HG02852 (cell line): ENCODE measurements around the gene MRTFB.
"Not testable (repeated sequence)": the region's sequence is repeated elsewhere in the genome, so short reads cannot be mapped to it uniquely, and the experiment has no call there.

Source experiments
- ATAC-seq: cut with Tn5 transposase; IDR thresholded peaks from one replicate; pipeline ENCODE4 v1.9.1; 2021; ENCODE audit warnings: mild to moderate bottlenecking, moderate library complexity; ENCODE audit not compliant: unreplicated experiment

MRTFB gene

DNA sequence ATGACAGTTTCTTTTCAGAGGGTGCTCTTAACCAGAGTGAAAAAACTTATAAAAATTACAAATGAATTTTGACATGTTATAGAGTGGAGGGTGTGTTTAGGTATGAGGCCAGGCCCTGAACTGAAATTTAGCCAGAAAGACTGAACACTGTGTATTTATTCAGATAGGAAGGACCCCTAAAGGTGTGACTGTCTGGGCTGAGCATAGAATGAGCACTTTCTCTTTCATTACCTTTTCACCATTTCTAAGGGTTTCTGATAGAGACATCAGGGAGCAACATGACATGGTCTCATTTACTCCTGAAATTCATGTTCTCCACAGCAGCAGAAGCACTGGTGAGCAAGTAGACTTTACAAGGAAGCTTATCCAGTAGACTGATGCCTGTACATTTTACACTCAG, 32.9 kb downstream of the MRTFB start:
- ATAC-seq, result no peak

DNA sequence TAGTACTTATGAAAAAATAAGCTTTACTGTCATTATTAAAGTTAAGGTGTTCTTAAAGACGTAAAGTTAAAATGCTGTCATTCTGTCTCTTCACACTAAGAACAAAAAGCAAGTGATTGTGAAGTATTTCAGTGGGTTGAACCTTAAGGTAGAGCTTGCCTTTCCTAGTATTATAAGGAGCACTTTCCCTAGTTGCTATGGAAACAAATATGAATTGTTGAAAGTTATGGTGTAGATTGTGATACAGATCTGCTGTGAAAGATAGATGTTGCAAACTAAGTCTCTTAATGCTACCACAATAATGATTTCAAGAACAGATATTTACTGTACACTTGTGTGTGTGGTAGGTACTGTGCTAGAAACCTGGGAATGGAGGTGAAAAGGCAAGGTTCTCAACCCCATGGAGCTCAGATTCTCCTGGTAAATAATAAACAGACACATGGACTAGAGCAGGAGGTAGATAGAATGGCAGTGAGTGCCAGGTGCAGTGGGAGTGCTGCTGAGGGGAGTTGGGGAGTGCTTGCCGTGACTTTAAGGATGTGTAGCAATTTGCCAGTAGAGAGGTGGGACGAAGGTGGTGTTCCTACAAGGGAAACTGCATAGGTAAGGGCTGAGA, 34.7 kb downstream of the MRTFB start:
- no peak for ATAC-seq

DNA sequence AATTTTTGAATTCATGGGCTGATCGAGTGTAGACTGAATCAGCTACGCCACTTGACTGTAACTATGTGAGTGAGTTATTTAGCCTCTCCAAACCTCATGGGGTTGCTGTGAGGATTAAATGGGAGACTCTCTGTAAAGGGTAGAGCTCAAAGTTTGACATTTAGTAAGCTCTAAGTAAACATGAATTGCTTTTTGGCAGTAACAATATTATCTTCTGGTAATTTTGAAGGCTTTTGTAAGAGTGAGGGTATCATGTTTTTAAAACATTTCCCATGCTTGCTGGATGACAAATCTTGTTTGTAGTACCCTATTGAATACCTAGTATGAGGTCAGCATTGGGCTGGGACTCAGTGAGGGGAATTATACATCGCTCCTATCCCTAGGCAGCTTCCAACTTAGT, 35.3 kb downstream of the MRTFB start:
- ATAC-seq, result no peak

DNA sequence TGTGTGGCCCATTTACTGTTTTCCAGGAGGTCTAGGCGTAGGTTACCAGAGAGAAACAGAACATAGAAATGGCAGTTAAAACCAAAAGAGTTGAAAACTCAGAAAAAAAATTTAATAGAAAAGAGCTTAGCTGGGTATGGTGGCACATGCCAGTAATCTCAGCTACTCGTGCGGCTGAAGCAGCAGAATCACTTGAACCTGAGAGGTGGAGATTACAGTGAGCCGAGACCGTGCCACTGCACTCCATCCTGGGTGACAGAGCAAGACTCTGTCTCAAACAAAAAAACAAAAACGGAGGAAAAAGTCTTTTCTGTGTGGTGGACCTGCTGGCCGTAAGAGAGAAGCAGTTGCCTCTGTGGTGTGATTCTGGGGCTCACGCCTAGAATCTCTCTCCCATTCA, 35.8 kb downstream of the MRTFB start:
- ATAC-seq, result no peak

DNA sequence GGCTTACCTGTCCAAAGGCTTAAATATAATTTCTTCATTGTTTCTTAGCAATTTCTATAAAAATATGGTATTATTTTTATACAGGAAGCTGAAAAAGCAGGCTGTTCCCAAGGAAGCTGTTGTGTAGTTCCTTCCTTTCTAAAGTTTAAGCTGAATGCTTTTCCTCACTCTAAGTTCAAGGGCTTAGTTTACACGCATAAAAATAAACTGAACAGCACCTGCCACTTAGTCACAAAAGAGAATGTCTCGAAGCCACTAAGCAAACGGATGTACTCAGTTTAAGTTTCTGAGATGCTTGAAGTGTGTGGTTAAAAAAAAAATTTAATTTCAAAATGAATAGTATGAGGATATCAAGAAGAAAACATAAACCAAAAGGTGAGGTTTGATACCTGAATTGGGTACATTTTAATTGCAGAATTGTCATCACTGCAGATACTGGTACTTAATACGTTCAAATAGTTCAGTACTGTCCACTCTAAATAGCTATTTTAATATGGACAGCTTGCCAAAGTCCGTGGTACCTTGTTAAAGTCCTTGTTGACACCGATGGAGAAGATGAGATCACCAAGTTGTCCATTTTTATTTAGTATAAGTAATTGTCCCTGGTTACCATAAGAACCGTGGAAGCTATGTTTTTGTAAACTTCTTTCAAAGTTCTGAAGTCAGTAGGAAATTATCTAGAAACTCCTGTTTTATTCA, 38.1 kb downstream of the MRTFB start:
- ATAC-seq, result no peak

DNA sequence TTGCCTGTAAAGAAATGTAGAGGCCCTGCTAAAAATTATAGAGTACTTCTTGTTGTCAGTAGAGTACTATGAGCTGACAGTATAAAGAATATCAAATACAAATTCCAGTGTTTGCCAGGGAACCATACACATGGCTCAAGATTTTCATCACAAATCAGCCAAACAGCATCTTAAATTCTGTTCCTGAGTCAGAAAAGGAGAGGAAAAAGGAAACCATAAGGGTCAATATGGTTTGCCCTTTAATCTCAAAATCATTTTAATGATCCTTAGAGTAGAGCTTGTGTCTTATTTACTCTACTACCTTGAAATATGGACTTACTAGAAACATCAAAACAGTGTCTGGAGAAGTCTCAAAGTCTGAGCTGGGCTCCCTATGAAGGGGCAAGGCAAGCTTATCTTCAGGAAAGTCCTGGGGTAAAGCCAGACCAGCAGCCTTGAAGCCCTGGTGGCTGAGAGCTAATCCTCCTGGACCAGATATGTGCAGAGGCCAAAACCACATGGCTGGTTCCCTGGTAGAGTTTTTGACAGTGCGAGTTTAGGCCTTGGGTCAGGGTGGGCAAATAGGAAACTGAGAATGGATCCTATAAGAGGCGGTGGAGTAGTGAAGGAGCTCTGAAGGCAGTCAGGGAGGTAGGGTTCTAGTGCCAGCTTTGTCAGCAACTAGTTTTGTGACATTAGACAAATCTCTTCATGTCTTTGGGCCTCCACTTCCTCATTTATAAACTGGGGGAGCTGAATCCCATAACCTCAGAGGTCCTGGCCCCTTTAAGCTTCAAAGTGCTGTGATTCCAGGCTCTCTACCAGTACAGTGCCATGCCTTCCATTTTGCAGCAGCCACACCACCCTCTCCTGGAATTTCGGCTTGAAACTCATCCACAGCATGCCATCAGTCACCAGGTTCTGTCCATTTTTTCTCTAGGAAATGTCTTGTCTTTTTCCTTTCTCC, 38.9 kb downstream of the MRTFB start:
- no peak for ATAC-seq

DNA sequence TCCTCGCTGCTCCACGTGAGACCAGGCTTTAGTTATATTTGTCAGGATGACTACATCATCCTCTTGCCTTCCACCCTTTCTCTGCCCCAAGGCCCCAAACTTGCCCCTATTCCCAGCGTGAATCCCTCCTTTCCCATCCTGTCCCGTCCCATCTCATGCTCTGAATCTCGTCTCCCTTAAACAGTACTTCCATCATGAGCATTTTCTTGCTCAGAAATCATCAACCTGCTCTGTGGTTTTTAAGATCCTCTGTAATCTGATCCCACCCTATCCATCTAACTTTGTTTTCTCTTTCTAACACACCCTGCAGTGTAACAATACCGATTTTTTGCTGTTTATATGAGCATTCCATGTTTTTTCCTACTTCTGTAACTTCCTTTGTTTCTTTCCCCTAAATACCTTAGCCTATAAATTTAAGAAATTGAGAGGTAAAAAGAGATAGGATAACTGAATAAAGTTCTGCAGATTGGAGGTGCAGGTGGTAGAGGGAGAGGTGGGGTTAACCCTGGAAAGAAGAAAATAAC, 39.7 kb downstream of the MRTFB start:
- no peak for ATAC-seq

DNA sequence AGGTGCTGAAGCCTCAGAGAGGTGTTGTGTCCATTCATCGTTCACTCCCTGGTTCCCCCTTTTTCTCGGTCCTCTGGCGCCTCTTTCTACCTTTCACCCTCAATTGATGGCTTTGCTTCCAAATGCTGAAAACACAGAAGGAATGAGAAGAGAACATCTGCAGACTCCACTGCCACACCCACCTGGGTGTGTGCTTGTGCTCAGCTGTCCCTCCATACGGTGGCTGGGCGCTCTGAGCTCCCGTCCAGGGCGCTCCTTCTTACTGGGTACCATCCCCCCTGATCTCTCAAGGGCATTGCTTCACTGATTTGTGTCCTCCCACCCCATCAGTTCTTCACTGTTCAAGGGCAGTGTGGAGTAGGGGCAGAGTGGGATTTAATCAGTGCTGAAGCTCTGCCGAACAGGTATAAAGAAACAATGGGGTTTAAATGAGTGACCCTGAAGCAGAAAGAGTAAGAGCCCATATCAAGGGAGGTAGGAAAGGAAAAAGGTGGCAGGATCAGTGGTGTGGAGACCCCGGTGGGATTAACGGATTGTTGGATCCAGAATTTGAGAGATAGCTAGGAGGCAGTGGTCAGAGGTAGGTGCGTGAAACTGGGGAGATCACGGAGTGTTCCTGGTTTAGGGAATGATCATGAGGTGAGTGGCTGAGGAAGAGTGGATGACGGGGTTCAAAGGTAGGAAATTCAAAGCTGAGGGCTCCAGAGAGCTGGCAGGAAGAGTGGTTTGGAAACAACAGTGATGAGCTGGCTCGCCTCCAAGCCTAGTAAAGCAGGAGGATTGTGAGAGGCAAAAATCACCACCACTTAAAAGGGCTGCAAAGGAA, 40.8 kb downstream of the MRTFB start:
- no peak for ATAC-seq

DNA sequence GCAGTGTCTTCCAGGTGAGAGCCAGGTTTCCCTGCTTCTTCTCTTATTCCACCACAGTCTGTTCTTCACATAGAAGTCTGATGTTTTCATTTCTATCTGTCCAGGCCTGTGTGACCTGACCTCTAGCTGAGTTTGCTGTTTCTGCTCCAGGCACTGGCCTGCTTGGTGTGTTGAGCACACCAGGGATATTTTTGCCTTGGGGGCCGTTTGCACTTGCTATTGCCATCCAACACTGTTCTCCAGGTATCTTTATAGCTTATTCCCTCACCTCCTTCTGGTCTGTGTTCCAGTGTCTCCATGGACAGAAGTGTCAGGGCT, 41.4 kb downstream of the MRTFB start:
- no peak for ATAC-seq

DNA sequence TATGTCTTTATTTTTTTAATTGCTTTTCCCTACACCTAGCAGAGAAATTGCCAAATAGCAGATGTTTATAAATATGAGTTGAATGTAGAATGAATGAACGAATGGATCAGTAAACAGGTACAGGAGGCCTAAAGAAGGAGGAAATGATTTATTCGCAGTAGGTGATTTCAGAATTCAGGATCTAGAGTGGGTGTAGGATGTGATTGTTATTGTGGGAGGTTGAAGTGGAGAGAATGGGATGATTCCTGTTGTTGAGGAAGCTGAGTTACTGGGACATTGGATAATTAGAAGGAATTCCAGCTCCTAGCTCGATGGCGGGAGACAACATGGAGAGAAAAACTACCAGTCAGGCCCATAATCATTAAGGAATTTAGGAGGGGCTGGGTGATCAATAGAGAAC, 42.2 kb downstream of the MRTFB start:
- no peak for ATAC-seq

DNA sequence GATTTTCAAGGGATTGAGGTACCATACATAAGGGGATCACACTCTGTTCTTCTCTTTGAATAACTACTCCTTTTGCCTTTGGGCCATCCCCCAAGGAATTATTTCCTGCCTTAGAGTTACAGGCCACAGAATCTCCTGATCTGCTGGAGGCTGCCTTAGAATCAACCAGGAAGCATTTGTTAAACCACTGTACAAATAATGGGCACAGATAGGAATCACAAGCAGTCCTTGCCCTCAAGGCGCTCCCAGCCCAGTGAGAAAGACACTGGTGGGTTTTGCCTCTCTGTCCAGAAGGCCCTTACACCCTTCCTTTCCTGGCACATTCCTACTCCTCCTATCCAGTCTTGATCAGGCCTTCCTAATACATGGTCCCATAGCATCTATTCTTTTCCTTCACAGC, 45.9 kb downstream of the MRTFB start:
- ATAC-seq, result no peak

DNA sequence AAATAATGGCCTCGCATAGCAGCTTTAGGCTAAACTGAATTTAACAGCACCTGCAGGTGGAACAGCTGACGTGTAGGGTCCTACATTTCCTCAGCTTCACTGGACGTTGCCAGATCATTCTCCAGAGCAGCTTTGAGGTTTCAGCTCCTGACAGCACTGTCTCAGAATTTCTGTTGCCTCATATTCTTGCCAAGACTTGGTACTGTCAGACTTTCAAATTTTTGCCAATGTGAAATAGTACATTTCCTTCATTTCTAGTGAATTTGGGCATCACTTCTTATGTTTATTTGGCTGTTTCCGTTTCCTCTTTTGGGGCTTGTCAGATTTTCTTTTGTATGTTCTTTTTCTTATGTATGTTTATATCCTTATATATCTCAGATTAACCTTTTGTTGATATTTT, 48.7 kb downstream of the MRTFB start:
- ATAC-seq, result no peak

DNA sequence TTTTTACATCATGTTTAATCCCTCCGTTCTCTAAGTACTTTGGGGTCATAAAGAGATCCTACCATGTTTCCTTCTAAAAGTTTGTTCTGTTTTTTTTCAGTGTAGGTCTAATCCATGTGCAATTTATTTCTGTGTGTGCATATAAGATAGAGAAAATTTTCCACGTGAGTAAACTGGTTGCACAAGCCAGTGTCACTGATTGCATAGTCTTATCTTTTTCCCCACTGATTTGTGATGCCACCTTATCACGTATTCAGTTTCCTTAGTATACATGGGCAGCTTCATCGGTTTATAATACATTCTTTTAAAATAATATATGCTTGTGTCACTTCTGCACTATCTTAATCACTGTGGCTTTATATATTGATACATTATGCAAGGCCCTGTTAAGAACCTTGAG, 49.2 kb downstream of the MRTFB start:
- ATAC-seq, result no peak

DNA sequence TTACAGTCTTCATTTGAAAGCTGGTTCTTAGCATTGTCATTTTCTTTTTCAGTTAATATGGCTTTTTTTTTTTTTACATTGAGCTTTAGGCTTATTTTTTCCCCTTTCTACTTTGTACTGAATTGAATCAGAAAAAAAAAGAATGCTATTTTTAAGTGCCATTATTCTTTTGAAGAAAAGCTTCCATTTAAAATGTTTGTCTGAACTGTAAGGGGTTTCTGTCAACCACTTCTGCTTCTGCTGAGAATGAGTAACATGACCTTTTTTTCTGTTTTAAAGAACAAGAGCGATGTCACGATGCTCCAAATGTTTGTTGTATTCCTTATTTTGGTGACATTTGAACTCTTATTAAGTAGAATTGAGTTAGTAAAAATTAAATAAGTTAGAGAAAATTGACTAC, 50.0 kb downstream of the MRTFB start:
- no peak for ATAC-seq

DNA sequence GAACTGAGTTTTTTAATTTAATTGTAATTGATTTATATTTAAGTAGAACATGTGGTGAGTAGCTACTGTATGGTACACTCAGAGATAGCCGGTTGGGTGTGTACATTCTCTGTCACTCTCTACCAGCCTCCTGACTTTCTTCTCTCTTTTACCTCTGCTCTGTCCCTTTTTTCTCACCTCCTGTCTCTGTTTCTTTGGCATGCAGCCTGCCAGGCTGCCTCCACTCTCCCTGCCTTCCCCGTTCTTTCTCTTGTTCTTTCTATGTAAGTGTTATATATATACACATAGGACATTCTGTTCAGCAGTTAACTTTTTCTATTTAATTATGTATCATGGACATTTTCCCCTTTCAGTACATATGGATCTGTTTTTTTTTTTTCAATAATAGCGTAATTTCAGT, 50.8 kb downstream of the MRTFB start:
- no peak for ATAC-seq

DNA sequence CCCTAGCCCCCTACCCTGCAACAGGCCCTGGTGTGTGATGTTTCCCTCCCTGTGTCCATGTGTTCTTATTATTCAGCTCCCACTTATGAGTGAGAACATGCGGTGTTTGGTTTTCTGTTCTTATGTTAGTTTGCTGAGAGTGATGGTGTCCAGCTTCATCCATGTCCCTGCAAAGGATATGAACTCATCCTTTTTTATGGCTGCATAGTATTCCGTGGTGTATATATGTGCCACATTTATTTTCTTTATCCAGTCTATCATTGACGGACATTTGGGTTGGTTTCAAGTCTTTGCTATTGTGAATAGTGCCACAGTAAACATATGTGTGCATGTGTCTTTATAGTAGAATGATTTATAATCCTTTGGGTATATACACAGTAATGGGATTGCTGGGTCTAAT, 51.3 kb downstream of the MRTFB start:
- ATAC-seq, result not testable (repeated sequence)

DNA sequence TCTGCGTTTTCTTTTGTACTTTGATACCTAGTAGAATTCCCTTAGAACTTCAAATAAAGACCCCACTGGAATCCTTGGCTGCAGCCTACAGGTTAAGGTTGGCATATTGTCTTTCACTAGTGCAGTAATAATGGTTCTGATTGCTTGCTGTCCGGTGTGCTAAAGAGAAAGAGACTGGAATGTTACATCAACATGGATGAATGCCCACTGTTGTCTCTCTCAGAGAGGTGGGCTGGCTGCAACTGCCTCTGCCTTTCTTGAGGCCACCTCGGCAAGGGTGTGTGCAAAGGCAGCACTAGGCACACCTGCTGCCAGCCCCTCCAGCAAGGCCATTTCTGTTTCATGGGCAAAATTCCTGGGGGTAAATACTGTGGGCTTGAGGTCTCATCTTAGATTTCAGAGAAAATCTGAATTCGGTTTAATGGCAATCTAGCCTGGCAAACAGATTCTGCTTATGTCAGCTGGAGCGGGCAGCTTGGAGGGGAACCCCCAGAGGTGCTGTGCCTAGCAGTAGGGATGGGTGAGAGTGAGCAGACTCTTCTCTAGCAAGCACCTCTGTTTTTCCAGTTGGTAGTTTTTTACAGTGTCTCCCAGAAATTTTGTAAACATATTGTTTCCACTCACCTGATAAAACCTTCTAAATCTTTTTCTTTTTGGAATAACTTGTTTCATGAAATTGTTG, 54.0 kb downstream of the MRTFB start:
- ATAC-seq, result no peak

DNA sequence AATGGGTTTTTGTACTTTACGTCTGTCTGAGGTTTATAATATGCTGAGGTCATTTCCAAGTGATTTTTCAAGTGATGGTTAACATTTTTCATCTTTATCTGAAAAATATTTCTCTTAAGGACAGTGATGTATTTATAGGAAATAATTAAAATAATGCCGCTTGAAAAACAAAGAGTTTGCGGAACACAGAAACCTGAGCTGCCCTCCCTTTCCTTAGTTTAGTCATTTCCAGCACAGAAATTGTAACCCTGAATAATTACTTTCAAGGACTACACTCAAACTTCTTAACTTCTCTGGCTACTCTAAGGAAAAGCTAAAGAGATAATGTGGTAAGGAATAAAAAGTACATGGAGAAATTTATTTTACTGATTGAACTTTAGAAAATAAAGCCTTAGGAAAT, 54.6 kb downstream of the MRTFB start:
- no peak for ATAC-seq

DNA sequence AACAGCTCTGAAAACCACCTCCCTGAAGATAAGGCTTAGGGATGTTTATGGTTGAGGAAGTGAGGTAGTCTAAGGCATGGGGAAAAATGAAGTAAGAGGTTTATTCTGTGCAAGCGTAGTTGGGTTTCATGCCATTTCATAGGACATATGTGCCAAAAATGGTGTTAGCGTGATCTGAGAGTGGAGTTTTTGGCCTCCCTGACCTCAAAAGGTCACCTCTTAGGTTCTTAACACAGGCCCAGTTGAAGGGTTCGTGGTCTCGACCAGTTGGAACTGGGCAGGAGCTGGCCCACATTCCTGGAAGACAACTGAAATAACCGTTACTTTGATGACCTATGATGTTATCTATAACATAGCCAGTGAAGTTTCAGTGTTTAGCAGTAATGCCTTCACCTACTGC, 57.0 kb downstream of the MRTFB start:
- ATAC-seq, result no peak

DNA sequence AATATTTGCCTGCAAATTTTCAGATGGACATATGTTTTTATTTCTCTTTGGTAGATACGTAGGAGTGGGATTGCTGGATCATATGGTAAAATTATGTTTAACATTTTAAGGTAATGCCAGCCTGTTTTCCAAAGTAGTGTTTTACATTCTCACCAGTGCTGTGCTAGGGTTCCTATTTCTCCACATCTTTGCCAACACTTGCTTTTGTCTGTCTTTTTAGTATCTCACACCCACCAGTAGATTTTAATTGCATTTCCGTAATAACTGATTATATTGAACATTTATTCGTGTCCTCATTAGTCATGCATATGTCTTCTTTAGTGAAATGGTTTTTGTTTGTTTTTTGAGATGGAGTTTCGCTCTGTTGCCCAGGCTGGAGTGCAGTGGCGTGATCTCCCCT, 58.4 kb downstream of the MRTFB start:
- no peak for ATAC-seq
